ENCODE results near the gene OR10A3. TPM values are rescaled to one million over a fixed set of nuclear protein-coding genes. Genes with fewer than 3 reads are reported as not detected.

Gene OR10A3
- total RNA-seq, 1 donor from 2014 or later: not detected

- TF ChIP-seq CTCF (IDR thresholded peaks at IDR 0.05): no peak
- no peak for TF ChIP-seq EZH2 (IDR thresholded peaks at IDR 0.05)
- no peak for TF ChIP-seq EZH2phosphoT487 (IDR thresholded peaks at IDR 0.05)
- Histone ChIP-seq H3K27me3 (no peaks in the 10 kb centered on the region), H3K79me2 (ENCODE audit: low read depth) (no peaks in the 10 kb centered on the region), H3K27ac (no peak overlapping the region), H3K4me1 (no peaks in the 10 kb centered on the region), H3F3A (ENCODE audit: low read depth) (no peaks in the 10 kb centered on the region), H3K9me3 (ENCODE audit: low read depth) (no peaks in the 10 kb centered on the region), H3K4me3 (no peak overlapping the region), H3K36me3 (no peaks in the 10 kb centered on the region), H2AFZ (replicated peaks) (peak overlapping the region; percentile 7), H3K4me2 (no peak overlapping the region), H3K9ac (no peak overlapping the region), H4K20me1 (ENCODE audit: low read depth) (no peaks in the 10 kb centered on the region)
- Mint-ChIP-seq H3K27me3 (ENCODE audit: insufficient read depth, low read depth) (peaks cover 6% of the 10 kb centered on the region), H3K36me3 (no peaks in the 10 kb centered on the region), H3K4me3 (peak overlapping the region; percentile 44), H3K9me3 (peaks cover 2% of the 10 kb centered on the region), H3K4me1 (peaks cover 38% of the 10 kb centered on the region), H3K27ac (peak overlapping the region; percentile 70)
- peak; percentile 11 for DNase-seq (ENCODE audit: low spot score)
These were observed 50.9 kb downstream of the OR10A3 start for GRCh38 chr11:7890417-7891172.

- Histone ChIP-seq H3K79me2 (ENCODE audit: low read depth) (no peaks in the 10 kb centered on the region), H2AFZ (replicated peaks) (peak overlapping the region; percentile 7), H3K9ac (no peak overlapping the region), H3K4me1 (no peaks in the 10 kb centered on the region), H3K9me3 (ENCODE audit: low read depth) (no peaks in the 10 kb centered on the region), H3K36me3 (no peaks in the 10 kb centered on the region), H4K20me1 (ENCODE audit: low read depth) (no peaks in the 10 kb centered on the region), H3K27ac (no peak overlapping the region), H3F3A (ENCODE audit: low read depth) (no peaks in the 10 kb centered on the region), H3K4me3 (no peak overlapping the region), H3K4me2 (no peak overlapping the region), H3K27me3 (no peaks in the 10 kb centered on the region)
- Mint-ChIP-seq H3K4me3 (peak overlapping the region; percentile 44), H3K36me3 (no peaks in the 10 kb centered on the region), H3K27me3 (ENCODE audit: insufficient read depth, low read depth) (peaks cover 6% of the 10 kb centered on the region), H3K27ac (peak overlapping the region; percentile 70), H3K9me3 (peaks cover 2% of the 10 kb centered on the region), H3K4me1 (peaks cover 38% of the 10 kb centered on the region)
- no peak for DNase-seq (ENCODE audit: low spot score)
- no peak for TF ChIP-seq EZH2phosphoT487 (IDR thresholded peaks at IDR 0.05)
- no peak for TF ChIP-seq CTCF (IDR thresholded peaks at IDR 0.05)
- TF ChIP-seq EZH2 (IDR thresholded peaks at IDR 0.05): no peak
These were observed 51.5 kb downstream of the OR10A3 start for GRCh38 chr11:7889985-7890384.

Small RNA genes lying within 50 kb of the gene (small RNA-seq; reads per million reads assigned to genes)
- gene COX6CP5 (not detected), gene RNU6-943P (not detected)

Other genes starting within 250 kb of the OR10A3 start
- not detected in 2 replicates for gene OVCH2, start 235.2 kb downstream of the OR10A3 start, total RNA-seq (ENCODE audit: low replicate concordance)
- not detected in 2 replicates for gene OR5P2, start 144.8 kb downstream of the OR10A3 start, total RNA-seq (ENCODE audit: low replicate concordance)
- gene OR5P3, start 110.9 kb downstream of the OR10A3 start, total RNA-seq (ENCODE audit: low replicate concordance): not detected in 2 replicates
- not detected in 2 replicates for gene OR10A6, start 10.4 kb downstream of the OR10A3 start, total RNA-seq (ENCODE audit: low replicate concordance)
- not detected in 2 replicates for gene NLRP10, start 23.7 kb upstream of the OR10A3 start, total RNA-seq (ENCODE audit: low replicate concordance)
- gene EIF3F, start 45.6 kb upstream of the OR10A3 start, total RNA-seq (ENCODE audit: low replicate concordance): 257 and 355 TPM in 2 replicates
- 28.7 and 41.3 TPM in 2 replicates for gene TUB, start 139.5 kb upstream of the OR10A3 start, total RNA-seq (ENCODE audit: low replicate concordance)
- 29.5 and 33.7 TPM in 2 replicates for gene RIC3, start 227.3 kb upstream of the OR10A3 start, total RNA-seq (ENCODE audit: low replicate concordance)